NCI-H1694 treated with DMSO at 0.1 percent for 48 hours (cell line): ENCODE measurements around the gene STARD13.
A peak's percentile ranks its signal among the peaks of the same experiment; 100 is the strongest.

ENCODE experiments used
- DNase-seq: peaks from one replicate; lab custom pipeline; 2025; lab: John Stamatoyannopoulos, UW

The STARD13 gene

GRCh38 chr13:33087091-33087490 lies 198.5 kb downstream of the STARD13 start:
- DNase-seq = no peak

- DNase-seq = no peak
Measured at GRCh38 chr13:33083054-33083453, 202.5 kb downstream of the STARD13 start.

GRCh38 chr13:33081666-33082065 lies 203.9 kb downstream of the STARD13 start:
- no peak for DNase-seq

GRCh38 chr13:33080972-33081590 lies 204.5 kb downstream of the STARD13 start:
- no peak for DNase-seq

GRCh38 chr13:33079960-33080359 lies 205.6 kb downstream of the STARD13 start:
- DNase-seq = no peak

- DNase-seq = no peak
Measured at GRCh38 chr13:33078263-33078662, 207.3 kb downstream of the STARD13 start.

- DNase-seq = no peak
Measured at GRCh38 chr13:33076001-33076992, 209.3 kb downstream of the STARD13 start.

GRCh38 chr13:33073338-33073737 lies 212.2 kb downstream of the STARD13 start:
- DNase-seq = no peak

GRCh38 chr13:33072759-33073158 lies 212.8 kb downstream of the STARD13 start:
- DNase-seq = no peak

GRCh38 chr13:33072282-33072681 lies 213.3 kb downstream of the STARD13 start:
- no peak for DNase-seq

DNA sequence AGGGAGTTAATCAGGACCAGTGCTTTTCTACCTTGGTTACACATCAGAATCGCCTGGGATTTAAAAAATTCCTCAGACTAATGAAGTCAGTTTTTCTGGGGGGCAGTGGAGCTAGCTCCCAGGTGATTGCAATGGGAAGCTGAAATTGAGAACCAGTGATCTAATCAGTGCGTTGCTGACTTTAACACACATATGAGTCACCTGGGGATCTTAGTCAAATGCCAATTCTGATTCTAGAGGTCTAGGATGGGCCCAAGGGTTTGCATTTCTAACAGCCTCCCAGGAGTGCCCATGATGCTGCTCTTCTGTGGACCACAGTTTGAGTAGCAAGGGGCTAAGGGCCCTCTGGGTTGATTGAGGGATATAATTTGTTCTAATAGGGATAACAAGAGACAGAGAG lies 214.8 kb downstream of the STARD13 start:
- no peak for DNase-seq

DNA sequence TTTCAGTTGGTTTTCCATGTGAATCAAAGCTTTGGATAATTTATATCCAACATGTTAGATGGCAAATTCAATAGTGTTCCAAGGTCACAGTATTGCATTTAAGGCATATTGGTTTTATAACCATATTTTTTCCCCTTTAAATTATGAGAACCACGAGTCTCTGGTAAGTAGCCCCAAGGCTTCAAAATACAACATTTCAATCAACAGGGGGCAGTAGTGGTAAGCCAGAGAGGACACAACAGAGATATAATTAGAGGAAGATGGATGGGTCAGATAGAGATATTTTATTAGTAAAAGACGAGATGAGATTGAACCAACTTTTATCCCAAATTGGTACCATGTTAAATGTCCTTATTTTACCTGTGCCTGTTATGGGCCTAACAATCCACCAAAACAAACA lies 216.2 kb downstream of the STARD13 start:
- DNase-seq = peak; percentile 0

GRCh38 chr13:33066329-33066728 lies 219.2 kb downstream of the STARD13 start:
- no peak for DNase-seq

GRCh38 chr13:33060815-33061214 lies 224.7 kb downstream of the STARD13 start:
- DNase-seq = no peak

DNA sequence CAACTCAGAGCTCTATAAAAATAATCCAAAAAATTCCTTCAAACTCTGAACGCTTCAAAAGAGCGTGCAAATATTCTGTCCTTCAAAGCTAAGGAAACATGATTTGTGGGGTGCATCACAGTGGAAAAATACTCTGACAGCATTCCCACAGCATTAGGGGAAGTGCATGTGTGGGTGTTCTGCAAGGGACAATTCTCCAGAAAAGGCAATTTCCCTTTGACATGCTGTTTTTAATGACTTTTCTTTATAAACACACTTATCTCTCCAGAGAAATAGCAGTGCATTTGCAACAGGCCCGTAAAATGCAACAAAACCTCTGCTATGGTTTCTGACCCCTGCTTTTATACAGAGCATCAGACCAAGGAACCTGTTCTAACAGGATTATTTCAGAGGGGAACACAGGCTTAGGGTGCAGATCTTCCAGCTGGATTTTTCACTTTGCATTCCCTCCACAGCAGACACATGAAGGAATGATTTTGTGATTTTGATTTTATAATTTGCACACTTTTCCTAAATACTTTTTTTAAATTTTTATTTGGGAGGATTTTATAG lies 226.7 kb downstream of the STARD13 start:
- DNase-seq = no peak

DNA sequence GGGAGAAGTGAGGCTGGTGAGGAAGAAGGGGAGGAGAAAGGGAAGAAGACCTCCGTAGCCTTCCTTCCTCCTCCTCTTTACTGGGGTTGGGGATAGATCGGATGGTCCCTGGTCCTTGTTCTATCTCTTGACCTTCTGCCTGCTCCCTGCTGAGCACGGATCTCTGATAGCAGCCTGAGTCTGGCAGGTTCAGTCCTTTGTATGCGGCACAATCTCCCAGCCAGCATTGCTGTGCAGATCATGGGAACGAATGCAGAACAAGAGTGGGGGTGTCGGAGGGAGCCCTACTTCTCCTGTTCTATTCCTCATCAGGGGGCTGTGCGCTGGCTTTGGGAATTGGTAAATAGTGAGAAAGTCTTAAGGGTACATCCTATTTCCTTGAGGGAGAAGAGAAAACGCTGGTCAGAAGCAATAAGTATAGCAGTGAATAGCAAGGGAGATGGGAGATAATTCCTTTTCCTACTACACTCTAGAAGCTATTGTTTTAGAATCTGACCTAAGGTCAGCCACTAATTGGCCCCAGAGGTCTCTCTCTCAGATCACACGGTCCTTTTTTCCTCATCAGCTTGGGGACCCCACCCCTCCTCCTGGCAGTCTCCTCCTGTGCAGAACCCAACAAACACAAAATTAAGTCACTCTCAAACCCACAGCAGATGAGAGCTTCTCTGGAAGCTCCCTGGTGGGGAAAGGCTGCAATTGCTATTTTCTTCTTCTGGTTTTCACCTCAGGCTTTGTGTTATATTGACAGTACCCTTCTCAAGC lies 228.4 kb downstream of the STARD13 start:
- peak; percentile 1 for DNase-seq

DNA sequence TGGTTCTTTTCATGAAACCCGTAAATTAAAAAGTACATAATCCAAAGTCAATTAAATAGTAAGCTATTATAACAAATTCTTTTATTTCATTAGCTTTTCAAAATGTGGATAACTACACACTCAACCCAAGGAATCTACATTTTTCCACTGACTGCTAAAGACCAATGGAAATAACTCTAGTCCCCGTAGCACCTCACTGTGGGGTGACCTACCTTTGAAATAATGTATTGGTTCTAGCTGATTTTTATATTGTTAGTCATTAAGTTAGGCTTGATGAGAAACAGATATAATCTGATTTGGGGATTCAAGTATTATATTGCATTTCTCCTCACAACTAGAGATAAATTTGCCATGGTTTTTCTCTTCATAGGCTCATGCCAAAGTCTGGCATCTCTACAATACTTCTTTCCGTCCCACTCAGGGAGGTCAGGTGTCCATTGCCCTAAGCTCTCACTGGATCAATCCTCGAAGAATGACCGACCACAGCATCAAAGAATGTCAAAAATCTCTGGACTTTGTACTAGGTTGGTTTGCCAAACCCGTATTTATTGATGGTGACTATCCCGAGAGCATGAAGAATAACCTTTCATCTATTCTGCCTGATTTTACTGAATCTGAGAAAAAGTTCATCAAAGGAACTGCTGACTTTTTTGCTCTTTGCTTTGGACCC lies 232.0 kb downstream of the STARD13 start:
- no peak for DNase-seq
